K562 (cell line): ENCODE measurements around the gene MAGED1.

Experiments
- HNRNPK ChIP-seq: fragments of 200-400 bp; formaldehyde crosslinking; IDR thresholded peaks from one replicate; pipeline ENCODE4 v1.6.1; 2018; ENCODE audit warnings: mild to moderate bottlenecking, low read depth, low read length; ENCODE audit not compliant: poor library complexity, severe bottlenecking
- ZNF23 ChIP-seq: fragments of 250-450 bp; sonication (Bioruptor Pico); IDR thresholded peaks from 2 replicates; pipeline ENCODE4 v1.4.0; 2020; ENCODE audit warnings: mild to moderate bottlenecking
- TF ChIP-seq, protein P1 (sequence below), 3 experiments: IDR thresholded peaks in 2 of 3; conservative IDR thresholded peaks in 1 of 3; 2 replicates each; pipeline ENCODE4 v1.5.1; 2011 to 2012; ENCODE audit warnings: low read length in 3 of 3, mild to moderate bottlenecking in 3 of 3, control low read depth in 2 of 3, improper control_type of control experiment in 1 of 3, inconsistent platforms in 1 of 3, low read depth in 1 of 3, mixed read lengths in 1 of 3, moderate library complexity in 1 of 3; ENCODE audit not compliant: insufficient read depth in 2 of 3

- TF ChIP-seq HNRNPK, result no peak
- TF ChIP-seq, protein P1, sequence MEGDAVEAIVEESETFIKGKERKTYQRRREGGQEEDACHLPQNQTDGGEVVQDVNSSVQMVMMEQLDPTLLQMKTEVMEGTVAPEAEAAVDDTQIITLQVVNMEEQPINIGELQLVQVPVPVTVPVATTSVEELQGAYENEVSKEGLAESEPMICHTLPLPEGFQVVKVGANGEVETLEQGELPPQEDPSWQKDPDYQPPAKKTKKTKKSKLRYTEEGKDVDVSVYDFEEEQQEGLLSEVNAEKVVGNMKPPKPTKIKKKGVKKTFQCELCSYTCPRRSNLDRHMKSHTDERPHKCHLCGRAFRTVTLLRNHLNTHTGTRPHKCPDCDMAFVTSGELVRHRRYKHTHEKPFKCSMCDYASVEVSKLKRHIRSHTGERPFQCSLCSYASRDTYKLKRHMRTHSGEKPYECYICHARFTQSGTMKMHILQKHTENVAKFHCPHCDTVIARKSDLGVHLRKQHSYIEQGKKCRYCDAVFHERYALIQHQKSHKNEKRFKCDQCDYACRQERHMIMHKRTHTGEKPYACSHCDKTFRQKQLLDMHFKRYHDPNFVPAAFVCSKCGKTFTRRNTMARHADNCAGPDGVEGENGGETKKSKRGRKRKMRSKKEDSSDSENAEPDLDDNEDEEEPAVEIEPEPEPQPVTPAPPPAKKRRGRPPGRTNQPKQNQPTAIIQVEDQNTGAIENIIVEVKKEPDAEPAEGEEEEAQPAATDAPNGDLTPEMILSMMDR (IDR thresholded peaks at IDR 0.05 in 2 of 3, conservative IDR thresholded peaks at IDR 0.05 in 1 of 3; ENCODE audit: insufficient read depth in 2 of 3, low read depth in 1 of 3, low read length in 3 of 3), result no peak
- no peak for TF ChIP-seq ZNF23
Observed at GRCh38 chrX:51893931-51894696, 691 bp downstream of the MAGED1 start.
